RWPE1 (cell line): ENCODE data around the gene RENBP.

Experiments used
- CTCF ChIA-PET: fragments of 350-600 bp; sonication (Branson Sonifier 250); formaldehyde crosslinking; extraction: SDS; loops from one replicate; lab custom pipeline; 2021; lab: Yijun Ruan, JAX
- POLR2A ChIA-PET: fragments of 400-600 bp; formaldehyde crosslinking; extraction: SDS; loops from one replicate; lab custom pipeline; 2020; ENCODE audit warnings: antibody characterized with exemption; ENCODE audit not compliant: low non-redundant PET; lab: Yijun Ruan, JAX
- DNase-seq: peaks from one replicate; pipeline ENCODE4 v3.0.0; 2012; ENCODE audit warnings: low spot score
- H3K27ac ChIP-seq: fragments of 450-650 bp; 2 replicates; pipeline ENCODE4 v1.5.1; 2017
- CTCF ChIP-seq: fragments of 450-650 bp; conservative IDR thresholded peaks from 2 replicates; pipeline ENCODE4 v1.5.1; 2017; ENCODE audit warnings: low read depth, mild to moderate bottlenecking

RENBP gene

GRCh38 chrX:153925387-153925738 lies 19.1 kb downstream of the RENBP start:
- ChIA-PET CTCF (interaction anchor here (0.6 to 1.2 kb wide), 3 partner anchors 12 to 20 kb away, joined by 3 read pairs; no protein-coding TSS in a partner anchor), POLR2A (interaction anchor here (0.6 kb wide), 1 partner anchor 20 kb away, joined by 8 read pairs; no protein-coding TSS in a partner anchor)
- DNase-seq, result no peak
- H3K27ac ChIP-seq, result peak overlapping the region; percentile 96; the same call in 1 of the 2 replicates
- no peak for TF ChIP-seq CTCF

GRCh38 chrX:153924149-153924861 lies 20.1 kb downstream of the RENBP start:
- ChIA-PET CTCF (interaction anchor here (0.6 to 1.3 kb wide), 3 partner anchors 13 to 374 kb away, joined by 3 to 4 read pairs (median 3); no protein-coding TSS in a partner anchor), POLR2A (interaction anchor here (0.6 kb wide), 1 partner anchor 200 kb away, joined by 3 read pairs; the partner anchor contains the start of gene BCAP31)
- no peak for DNase-seq
- H3K27ac ChIP-seq, result peak overlapping the region; percentile 60
- no peak for TF ChIP-seq CTCF

- POLR2A ChIA-PET, result no interaction called here
- peak overlapping the region; percentile 60 for H3K27ac ChIP-seq
- no peak for DNase-seq
- CTCF ChIA-PET, result interaction anchor here (0.6 to 1.6 kb wide), 8 partner anchors 13 to 160 kb away, joined by 3 to 5 read pairs (median 3); partner anchors contain the start of gene PLXNB3
- TF ChIP-seq CTCF, result peak; percentile 60
These were observed 21.2 kb downstream of the RENBP start for GRCh38 chrX:153922932-153923857.

- DNase-seq, result no peak
- ChIA-PET CTCF (interaction anchor here (1.6 kb wide), 2 partner anchors 11 to 158 kb away, joined by 4 to 5 read pairs; partner anchors contain the start of gene PLXNB3), POLR2A (no interaction called here)
- TF ChIP-seq CTCF, result no peak
- H3K27ac ChIP-seq, result peak overlapping the region; percentile 60
These were observed 22.7 kb downstream of the RENBP start for GRCh38 chrX:153921511-153922446.

GRCh38 chrX:153921070-153921469 lies 23.4 kb downstream of the RENBP start:
- no peak for TF ChIP-seq CTCF
- CTCF ChIA-PET, result interaction anchor here (1.3 to 1.6 kb wide), 2 partner anchors 10 to 157 kb away, joined by 4 to 5 read pairs; partner anchors contain the start of gene PLXNB3
- DNase-seq, result no peak
- POLR2A ChIA-PET, result no interaction called here
- peak overlapping the region; percentile 60 for H3K27ac ChIP-seq
